ENCODE measurements around the gene TSPAN18. TPM values are rescaled to one million over a fixed set of nuclear protein-coding genes. Genes with fewer than 3 reads are reported as not detected.

Gene TSPAN18
- total RNA-seq, 4 donors from 2014 or later, result 6.7 to 13.1 (median 7.9) TPM

- Histone ChIP-seq H3K9me3 (no peaks in the 10 kb centered on the region), H3K36me3 (no peaks in the 10 kb centered on the region), H3K27ac (no peak overlapping the region), H3K4me3 (no peak overlapping the region), H3K4me1 (peaks cover 0 to 45% (median 9%) of the 10 kb centered on the region in 4 donors), H3K27me3 (no peaks in the 10 kb centered on the region)
- WGBS, 2 donors, result 53 to 59% methylated on average over 6 of the region's 6 CpGs
- no peak for DNase-seq (ENCODE audit: low spot score in 2 of 2)
- TF ChIP-seq POLR2A (IDR thresholded peaks at IDR 0.05), result no peak
- no peak for TF ChIP-seq CTCF (IDR thresholded peaks at IDR 0.05)
- no peak for TF ChIP-seq EP300 (IDR thresholded peaks at IDR 0.05)
Observed at GRCh38 chr11:44777209-44778194, 50.7 kb downstream of the TSPAN18 start.

- Histone ChIP-seq H3K4me1 (peaks cover 0 to 43% (median 5%) of the 10 kb centered on the region in 4 donors), H3K4me3 (no peak overlapping the region), H3K36me3 (no peaks in the 10 kb centered on the region), H3K9me3 (no peaks in the 10 kb centered on the region), H3K27me3 (no peaks in the 10 kb centered on the region), H3K27ac (no peak overlapping the region)
- DNase-seq (ENCODE audit: low spot score in 2 of 2), result no peak
- TF ChIP-seq CTCF (IDR thresholded peaks at IDR 0.05) (no peak), POLR2A (IDR thresholded peaks at IDR 0.05) (no peak), EP300 (IDR thresholded peaks at IDR 0.05) (no peak)
- 97 to 100% methylated on average over 5 of the region's 5 CpGs for WGBS, 2 donors
Observed at GRCh38 chr11:44778195-44779100, 51.7 kb downstream of the TSPAN18 start.

- no peak for DNase-seq (ENCODE audit: low spot score in 2 of 2)
- Histone ChIP-seq H3K4me1 (peaks cover 0 to 43% (median 0%) of the 10 kb centered on the region in 4 donors), H3K4me3 (no peak overlapping the region), H3K27me3 (no peaks in the 10 kb centered on the region), H3K36me3 (no peaks in the 10 kb centered on the region), H3K9me3 (no peaks in the 10 kb centered on the region), H3K27ac (no peak overlapping the region)
- no peak for TF ChIP-seq POLR2A (IDR thresholded peaks at IDR 0.05)
- no peak for TF ChIP-seq CTCF (IDR thresholded peaks at IDR 0.05)
- TF ChIP-seq EP300 (IDR thresholded peaks at IDR 0.05), result no peak
- 71 to 80% methylated on average over 10 of the region's 10 CpGs for WGBS, 2 donors
Observed at GRCh38 chr11:44779736-44780520, 53.2 kb downstream of the TSPAN18 start.

GRCh38 chr11:44780940-44781631, 54.3 kb downstream of the TSPAN18 start:
- peaks cover 0 to 45% (median 0%) of the 10 kb centered on the region in 4 donors for H3K4me1 ChIP-seq
- no peak for DNase-seq (ENCODE audit: low spot score in 2 of 2)
- H3K4me3 ChIP-seq, result no peak overlapping the region
- H3K27me3 ChIP-seq, result no peaks in the 10 kb centered on the region
- H3K9me3 ChIP-seq, result no peaks in the 10 kb centered on the region
- H3K36me3 ChIP-seq, result no peaks in the 10 kb centered on the region
- no peak for TF ChIP-seq CTCF (IDR thresholded peaks at IDR 0.05)
- TF ChIP-seq POLR2A (IDR thresholded peaks at IDR 0.05), result no peak
- TF ChIP-seq EP300 (IDR thresholded peaks at IDR 0.05), result no peak
- H3K27ac ChIP-seq, result no peak overlapping the region
- 67 to 68% methylated on average over 9 of the region's 9 CpGs for WGBS, 2 donors

All from tibial nerve (tissue), 4 donors.